ENCODE data around the gene ZFP1.

ZFP1 gene

GRCh38 chr16:75152635-75153034 is 4.3 kb downstream of the ZFP1 start:
- H3K4me3 ChIP-seq (ENCODE audit: low read length): no peak overlapping the region
- TF ChIP-seq ZNF274 (IDR thresholded peaks at IDR 0.05; ENCODE audit: low read depth, low read length): no peak

- TF ChIP-seq ZNF274 (IDR thresholded peaks at IDR 0.05; ENCODE audit: low read depth, low read length): no peak
Observed at GRCh38 chr16:75160386-75160785, 12.1 kb downstream of the ZFP1 start.

GRCh38 chr16:75169899-75170405 is 21.6 kb downstream of the ZFP1 start:
- peak; percentile 98 for TF ChIP-seq ZNF274 (IDR thresholded peaks at IDR 0.05; ENCODE audit: low read depth, low read length)
- no peak overlapping the region for H3K4me3 ChIP-seq (ENCODE audit: low read length)

More at GRCh38 chr16:75160386-75160785, 12.1 kb downstream of the ZFP1 start:
- H3K4me3 ChIP-seq (ENCODE audit: low read length): no peak overlapping the region

- no peak overlapping the region for H3K4me3 ChIP-seq (ENCODE audit: low read length)
- TF ChIP-seq ZNF274 (IDR thresholded peaks at IDR 0.05; ENCODE audit: low read depth, low read length): no peak
Observed at GRCh38 chr16:75172578-75172977, 24.3 kb downstream of the ZFP1 start.

- no peak for TF ChIP-seq ZNF274 (IDR thresholded peaks at IDR 0.05; ENCODE audit: low read depth, low read length)
- H3K4me3 ChIP-seq (ENCODE audit: low read length): no peak overlapping the region
Observed at GRCh38 chr16:75175074-75175473, 26.8 kb downstream of the ZFP1 start.

- no peak overlapping the region for H3K4me3 ChIP-seq (ENCODE audit: low read length)
- no peak for TF ChIP-seq ZNF274 (IDR thresholded peaks at IDR 0.05; ENCODE audit: low read depth, low read length)
Observed at GRCh38 chr16:75176926-75177325, 28.6 kb downstream of the ZFP1 start.

GRCh38 chr16:75179208-75179607 is 30.9 kb downstream of the ZFP1 start:
- H3K4me3 ChIP-seq (ENCODE audit: low read length): no peak overlapping the region
- no peak for TF ChIP-seq ZNF274 (IDR thresholded peaks at IDR 0.05; ENCODE audit: low read depth, low read length)

- TF ChIP-seq ZNF274 (IDR thresholded peaks at IDR 0.05; ENCODE audit: low read depth, low read length): no peak
- H3K4me3 ChIP-seq (ENCODE audit: low read length): no peak overlapping the region
Observed at GRCh38 chr16:75181630-75182029, 33.3 kb downstream of the ZFP1 start.

- TF ChIP-seq ZNF274 (IDR thresholded peaks at IDR 0.05; ENCODE audit: low read depth, low read length): no peak
- no peak overlapping the region for H3K4me3 ChIP-seq (ENCODE audit: low read length)
Observed at GRCh38 chr16:75188832-75189477, 40.6 kb downstream of the ZFP1 start.

- TF ChIP-seq ZNF274 (IDR thresholded peaks at IDR 0.05; ENCODE audit: low read depth, low read length): no peak
- H3K4me3 ChIP-seq (ENCODE audit: low read length): no peak overlapping the region
Observed at GRCh38 chr16:75189638-75190245, 41.4 kb downstream of the ZFP1 start.

- no peak overlapping the region for H3K4me3 ChIP-seq (ENCODE audit: low read length)
- no peak for TF ChIP-seq ZNF274 (IDR thresholded peaks at IDR 0.05; ENCODE audit: low read depth, low read length)
Observed at GRCh38 chr16:75192606-75193264, 44.4 kb downstream of the ZFP1 start.

- H3K4me3 ChIP-seq (ENCODE audit: low read length): no peak overlapping the region
- no peak for TF ChIP-seq ZNF274 (IDR thresholded peaks at IDR 0.05; ENCODE audit: low read depth, low read length)
Observed at GRCh38 chr16:75193265-75193650, 44.9 kb downstream of the ZFP1 start.

GRCh38 chr16:75193730-75194444 is 45.6 kb downstream of the ZFP1 start:
- no peak for TF ChIP-seq ZNF274 (IDR thresholded peaks at IDR 0.05; ENCODE audit: low read depth, low read length)
- H3K4me3 ChIP-seq (ENCODE audit: low read length): no peak overlapping the region
